A549 (cell line): ENCODE data around the gene CD300A. TPM values are rescaled to one million over a fixed set of nuclear protein-coding genes. Genes with fewer than 3 reads are reported as not detected.

Source experiments
- ATAC-seq, 2 experiments: fragments of 200-7000 bp in 1 of 2; fragments of >200 bp in 1 of 2; cut with Nextera tagmentation in 1 of 2; cut with Tn5 transposase in 1 of 2; 3 replicates each; pipeline versions ENCODE4 v1.8.0 to v1.9.1; 2018 to 2020; ENCODE audit warnings: mild to moderate bottlenecking in 1 of 2, moderate library complexity in 1 of 2
- CTCF ChIA-PET: fragments of 300-600 bp; sonication (Branson Sonifier 250); formaldehyde crosslinking; extraction: SDS; loops from one replicate; lab custom pipeline; 2021; ENCODE audit warnings: antibody characterized with exemption, inconsistent platforms; lab: Yijun Ruan, JAX
- POLR2A ChIA-PET: fragments of 350-600 bp; formaldehyde crosslinking; extraction: SDS; loops from one replicate; lab custom pipeline; 2021; ENCODE audit warnings: antibody characterized with exemption, inconsistent platforms; lab: Yijun Ruan, JAX
- DNase-seq, 2 experiments: peaks; one replicate each; pipeline versions ENCODE4 v3.0.0 to v3.0.0-alpha.2; 2011 to 2016; ENCODE audit warnings: low read depth in 1 of 2, low spot score in 1 of 2
- FAIRE-seq: peaks from 2 replicates; lab custom pipeline; 2011; peaks lifted over from hg19 to GRCh38; lab: Jason Lieb, UNC
- H3K27ac ChIP-seq, 2 experiments: fragments of >200 bp; sonication (Bioruptor Twin); formaldehyde crosslinking; 3 replicates each; pipeline ENCODE4 v1.5.1; 2016 to 2017
- H3K4me1 ChIP-seq: fragments of >200 bp; sonication (Bioruptor Twin); formaldehyde crosslinking; 3 replicates; pipeline ENCODE4 v1.6.1; 2016
- H3K4me2 ChIP-seq: fragments of >200 bp; sonication (Bioruptor Twin); formaldehyde crosslinking; 3 replicates; pipeline ENCODE4 v1.6.1; 2016
- H3K4me3 ChIP-seq: fragments of >200 bp; sonication (Bioruptor Twin); formaldehyde crosslinking; 3 replicates; pipeline ENCODE4 v1.5.1; 2016
- H3K9me3 ChIP-seq: fragments of >200 bp; sonication (Bioruptor Twin); formaldehyde crosslinking; 3 replicates; pipeline ENCODE4 v1.6.1; 2016
- CHD4 ChIP-seq: fragments of 200-600 bp; sonication (generic); IDR thresholded peaks from 2 replicates; pipeline ENCODE4 v1.6.1; 2016; ENCODE audit warnings: antibody characterized with exemption, mild to moderate bottlenecking, borderline replicate concordance
- HDAC2 ChIP-seq: fragments of 200-600 bp; sonication (generic); IDR thresholded peaks from 2 replicates; pipeline ENCODE4 v1.6.1; 2016
- HMGXB4 ChIP-seq: fragments of 250-450 bp; sonication (Bioruptor Pico); IDR thresholded peaks from 2 replicates; pipeline ENCODE4 v1.5.0; 2021; ENCODE audit warnings: mild to moderate bottlenecking, moderate library complexity, borderline replicate concordance
- HOXB13 ChIP-seq: fragments of 250-450 bp; sonication (Bioruptor Pico); IDR thresholded peaks from 2 replicates; pipeline ENCODE4 v1.5.0; 2020; ENCODE audit warnings: low read depth, mild to moderate bottlenecking, moderate library complexity
- KDM1A ChIP-seq: fragments of 200-600 bp; sonication (generic); IDR thresholded peaks from 2 replicates; pipeline ENCODE4 v1.6.1; 2016; ENCODE audit warnings: low read depth, mild to moderate bottlenecking
- MAZ ChIP-seq: fragments of 150-350 bp; IDR thresholded peaks from 2 replicates; pipeline ENCODE4 v1.6.1; 2014; ENCODE audit warnings: antibody characterized with exemption, low read depth, low read length, borderline replicate concordance
- NFE2L2 ChIP-seq: fragments of 150-350 bp; conservative IDR thresholded peaks from 2 replicates; pipeline ENCODE4 v1.6.1; 2014; ENCODE audit warnings: low read length
- PHF8 ChIP-seq: fragments of 200-600 bp; sonication (generic); IDR thresholded peaks from 2 replicates; pipeline ENCODE4 v1.6.1; 2016; ENCODE audit warnings: low read depth, mild to moderate bottlenecking, antibody characterized with exemption, moderate library complexity, borderline replicate concordance
- POLR2A ChIP-seq: IDR thresholded peaks from 2 replicates; pipeline ENCODE4 v1.6.1; 2012; ENCODE audit warnings: mild to moderate bottlenecking, low read length
- RFX5 ChIP-seq: fragments of 450-650 bp; IDR thresholded peaks from 2 replicates; pipeline ENCODE4 v1.7.1; 2014; ENCODE audit warnings: antibody characterized with exemption, mild to moderate bottlenecking, moderate library complexity
- RNF2 ChIP-seq: fragments of 200-600 bp; sonication (generic); IDR thresholded peaks from 2 replicates; pipeline ENCODE4 v1.6.1; 2016; ENCODE audit warnings: low read depth, mild to moderate bottlenecking, antibody characterized with exemption, moderate library complexity, borderline replicate concordance
- SREBF2 ChIP-seq: fragments of 450-650 bp; IDR thresholded peaks from 2 replicates; pipeline ENCODE4 v1.6.1; 2014; ENCODE audit warnings: mild to moderate bottlenecking, moderate library complexity
- USF2 ChIP-seq: fragments of 450-650 bp; IDR thresholded peaks from 2 replicates; pipeline ENCODE4 v1.6.1; 2014; ENCODE audit warnings: antibody characterized with exemption
- ZC3H11A ChIP-seq: fragments of 450-650 bp; IDR thresholded peaks from 2 replicates; pipeline ENCODE4 v1.6.1; 2014; ENCODE audit warnings: antibody characterized with exemption, mild to moderate bottlenecking
- ZFP36 ChIP-seq: fragments of 450-650 bp; IDR thresholded peaks from 2 replicates; pipeline ENCODE4 v1.6.1; 2014; ENCODE audit warnings: borderline replicate concordance; ENCODE audit not compliant: partially characterized antibody
- WGBS: methylation state at CpG from one replicate; pipeline ENCODE4 v1.1.6; 2017; ENCODE audit errors: missing lambda C conversion rate; 5-methylcytosine and 5-hydroxymethylcytosine counted together
- polyA plus RNA-seq, 4 experiments: library from polyadenylated mRNA; depleted of rRNA in 3 of 4; stranded (reverse); fragments of >200 nt; fragmentation: RNase III in 1 of 4; extraction: RNeasy Plus Mini Kit Qiagen cat#74134 plus additional on column Dnase treatment in 1 of 4; gene quantifications; 2 replicates in 3 of 4; 3 replicates in 1 of 4; pipeline ENCODE4 v1.2.3, GENCODE V29; 2011 to 2017
- TF ChIP-seq, protein P1 (sequence below): fragments of >200 bp; sonication (Bioruptor Twin); formaldehyde crosslinking; IDR thresholded peaks from 3 replicates; pipeline ENCODE4 v1.6.1; 2016
- TF ChIP-seq, protein P2 (sequence below): fragments of >200 bp; sonication (Bioruptor Twin); formaldehyde crosslinking; IDR thresholded peaks from 2 replicates; pipeline ENCODE4 v1.6.1; 2016

Gene CD300A
- polyA plus RNA-seq, 2 of the 4 experiments (the other 2 are of a cell fraction): not detected

- TF ChIP-seq CHD4: no peak
Measured at GRCh38 chr17:74446551-74447500, 19.6 kb upstream of the CD300A start (continued).

- WGBS: 90% methylated on average over 11 of the region's 11 CpGs
- Histone ChIP-seq H3K4me3 (no peak overlapping the region), H3K27ac (no peak overlapping the region), H3K4me1 (peaks cover 11% of the 10 kb centered on the region), H3K9me3 (no peaks in the 10 kb centered on the region), H3K4me2 (no peak overlapping the region)
- no peak for DNase-seq
- FAIRE-seq: no peak
- ChIA-PET CTCF (interaction anchor here (1.3 to 10.1 kb wide), 3 partner anchors 10 to 17 kb away, joined by 5 to 109 read pairs (median 43); no protein-coding TSS in a partner anchor), POLR2A (interaction anchor here (1.4 kb wide), 1 partner anchor 17 kb away, joined by 4 read pairs; no protein-coding TSS in a partner anchor)
- TF ChIP-seq MAZ: no peak
- no peak for TF ChIP-seq ZC3H11A
- TF ChIP-seq, protein P1, sequence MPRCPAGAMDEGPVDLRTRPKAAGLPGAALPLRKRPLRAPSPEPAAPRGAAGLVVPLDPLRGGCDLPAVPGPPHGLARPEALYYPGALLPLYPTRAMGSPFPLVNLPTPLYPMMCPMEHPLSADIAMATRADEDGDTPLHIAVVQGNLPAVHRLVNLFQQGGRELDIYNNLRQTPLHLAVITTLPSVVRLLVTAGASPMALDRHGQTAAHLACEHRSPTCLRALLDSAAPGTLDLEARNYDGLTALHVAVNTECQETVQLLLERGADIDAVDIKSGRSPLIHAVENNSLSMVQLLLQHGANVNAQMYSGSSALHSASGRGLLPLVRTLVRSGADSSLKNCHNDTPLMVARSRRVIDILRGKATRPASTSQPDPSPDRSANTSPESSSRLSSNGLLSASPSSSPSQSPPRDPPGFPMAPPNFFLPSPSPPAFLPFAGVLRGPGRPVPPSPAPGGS: no peak
- no peak for TF ChIP-seq PHF8
- TF ChIP-seq ZFP36: no peak
- TF ChIP-seq HMGXB4 (CRISPR knock-in tag): no peak
- TF ChIP-seq USF2: no peak
- no peak for TF ChIP-seq POLR2A
- TF ChIP-seq NFE2L2: no peak
- no peak for TF ChIP-seq KDM1A
- no peak for ATAC-seq
Measured at GRCh38 chr17:74447628-74448159, 18.7 kb upstream of the CD300A start.

- H3K4me2 ChIP-seq: no peak overlapping the region
- H3K4me3 ChIP-seq: no peak overlapping the region
- H3K9me3 ChIP-seq: no peaks in the 10 kb centered on the region
- H3K27ac ChIP-seq: no peak overlapping the region
- POLR2A ChIA-PET: no interaction called here
- CTCF ChIA-PET: interaction anchor here (0.8 to 10.1 kb wide), 4 partner anchors 9 to 152 kb away, joined by 3 to 109 read pairs (median 24); no protein-coding TSS in a partner anchor
- ATAC-seq (no peak), FAIRE-seq (no peak), DNase-seq (no peak)
- 83% methylated on average over 8 of the region's 8 CpGs for WGBS
- TF ChIP-seq RFX5 (no peak), HDAC2 (no peak), SREBF2 (no peak), POLR2A (no peak), RNF2 (no peak), HOXB13 (CRISPR knock-in tag) (no peak)
- TF ChIP-seq, protein P2, sequence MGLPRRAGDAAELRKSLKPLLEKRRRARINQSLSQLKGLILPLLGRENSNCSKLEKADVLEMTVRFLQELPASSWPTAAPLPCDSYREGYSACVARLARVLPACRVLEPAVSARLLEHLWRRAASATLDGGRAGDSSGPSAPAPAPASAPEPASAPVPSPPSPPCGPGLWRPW: no peak
- peaks cover 6% of the 10 kb centered on the region for H3K4me1 ChIP-seq
Measured at GRCh38 chr17:74448756-74449155, 17.7 kb upstream of the CD300A start.
